ENCODE measurements around the gene SLC35D3.

DNA sequence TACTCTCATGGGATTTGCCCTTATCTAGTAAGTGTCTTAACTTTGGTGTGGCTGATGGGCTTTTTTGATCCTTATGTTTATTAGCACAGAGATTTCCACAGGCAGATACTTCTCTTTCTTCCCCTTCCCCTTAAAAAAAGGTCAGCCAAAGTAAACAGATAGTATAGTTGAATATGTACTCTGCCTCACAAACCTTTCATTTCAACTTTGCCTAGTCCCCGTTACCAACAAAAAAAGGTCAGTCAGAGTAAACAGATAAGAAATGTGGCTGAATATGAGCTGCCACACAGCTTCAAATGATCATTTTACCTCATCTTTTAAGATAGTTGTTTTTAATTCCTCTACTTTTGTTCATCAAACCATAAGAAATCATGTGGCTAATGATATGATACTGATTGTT is 34.1 kb upstream of the SLC35D3 start:
- TF ChIP-seq, protein P1, sequence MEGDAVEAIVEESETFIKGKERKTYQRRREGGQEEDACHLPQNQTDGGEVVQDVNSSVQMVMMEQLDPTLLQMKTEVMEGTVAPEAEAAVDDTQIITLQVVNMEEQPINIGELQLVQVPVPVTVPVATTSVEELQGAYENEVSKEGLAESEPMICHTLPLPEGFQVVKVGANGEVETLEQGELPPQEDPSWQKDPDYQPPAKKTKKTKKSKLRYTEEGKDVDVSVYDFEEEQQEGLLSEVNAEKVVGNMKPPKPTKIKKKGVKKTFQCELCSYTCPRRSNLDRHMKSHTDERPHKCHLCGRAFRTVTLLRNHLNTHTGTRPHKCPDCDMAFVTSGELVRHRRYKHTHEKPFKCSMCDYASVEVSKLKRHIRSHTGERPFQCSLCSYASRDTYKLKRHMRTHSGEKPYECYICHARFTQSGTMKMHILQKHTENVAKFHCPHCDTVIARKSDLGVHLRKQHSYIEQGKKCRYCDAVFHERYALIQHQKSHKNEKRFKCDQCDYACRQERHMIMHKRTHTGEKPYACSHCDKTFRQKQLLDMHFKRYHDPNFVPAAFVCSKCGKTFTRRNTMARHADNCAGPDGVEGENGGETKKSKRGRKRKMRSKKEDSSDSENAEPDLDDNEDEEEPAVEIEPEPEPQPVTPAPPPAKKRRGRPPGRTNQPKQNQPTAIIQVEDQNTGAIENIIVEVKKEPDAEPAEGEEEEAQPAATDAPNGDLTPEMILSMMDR (IDR thresholded peaks at IDR 0.05), result no peak
- TF ChIP-seq RORB (CRISPR knock-in tag; IDR thresholded peaks at IDR 0.05) (no peak), ATF1 (CRISPR knock-in tag; IDR thresholded peaks at IDR 0.05) (no peak), JUN (CRISPR knock-in tag; IDR thresholded peaks at IDR 0.05) (no peak), CREB1 (CRISPR knock-in tag; IDR thresholded peaks at IDR 0.05) (no peak), ZNF121 (CRISPR knock-in tag; IDR thresholded peaks at IDR 0.05) (no peak)
- TF ChIP-seq, protein P2, sequence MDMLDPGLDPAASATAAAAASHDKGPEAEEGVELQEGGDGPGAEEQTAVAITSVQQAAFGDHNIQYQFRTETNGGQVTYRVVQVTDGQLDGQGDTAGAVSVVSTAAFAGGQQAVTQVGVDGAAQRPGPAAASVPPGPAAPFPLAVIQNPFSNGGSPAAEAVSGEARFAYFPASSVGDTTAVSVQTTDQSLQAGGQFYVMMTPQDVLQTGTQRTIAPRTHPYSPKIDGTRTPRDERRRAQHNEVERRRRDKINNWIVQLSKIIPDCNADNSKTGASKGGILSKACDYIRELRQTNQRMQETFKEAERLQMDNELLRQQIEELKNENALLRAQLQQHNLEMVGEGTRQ (CRISPR knock-in tag; IDR thresholded peaks at IDR 0.05), result no peak
- TF ChIP-seq, protein P3, sequence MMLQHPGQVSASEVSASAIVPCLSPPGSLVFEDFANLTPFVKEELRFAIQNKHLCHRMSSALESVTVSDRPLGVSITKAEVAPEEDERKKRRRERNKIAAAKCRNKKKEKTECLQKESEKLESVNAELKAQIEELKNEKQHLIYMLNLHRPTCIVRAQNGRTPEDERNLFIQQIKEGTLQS (CRISPR knock-in tag; conservative IDR thresholded peaks at IDR 0.05), result no peak
